ENCODE measurements around the gene GADD45A.

The GADD45A gene

DNA sequence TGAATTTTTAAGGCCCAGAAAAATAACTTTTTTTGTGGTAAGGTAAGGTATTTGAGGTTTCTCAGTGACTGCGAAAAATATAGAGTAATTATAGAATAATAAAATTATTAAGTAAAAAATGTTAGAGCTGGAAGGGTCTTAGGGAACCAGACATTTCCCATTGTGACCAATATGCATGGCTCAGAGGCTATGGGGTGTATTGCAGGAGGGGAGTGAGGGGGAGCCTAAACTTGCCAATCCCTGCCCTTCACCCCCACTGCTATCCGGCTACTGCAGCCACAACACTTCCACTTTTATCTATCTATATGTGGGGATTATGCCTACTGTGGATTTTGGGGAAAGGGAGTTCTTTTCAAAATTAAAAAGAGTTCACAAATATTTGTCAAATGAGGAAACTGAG is 7.6 kb upstream of the GADD45A start:
- no peak overlapping the region for H3K4me3 Mint-ChIP-seq
- H3K27ac Mint-ChIP-seq, result no peak overlapping the region
- H3K4me1 Mint-ChIP-seq, result peaks cover 25% of the 10 kb centered on the region
- H3K36me3 Mint-ChIP-seq (ENCODE audit: low read depth), result no peaks in the 10 kb centered on the region
- peaks cover 6% of the 10 kb centered on the region for H3K27me3 Mint-ChIP-seq (ENCODE audit: low read depth, poor library complexity)
- DNase-seq, result no peak
- TF ChIP-seq, protein P1, sequence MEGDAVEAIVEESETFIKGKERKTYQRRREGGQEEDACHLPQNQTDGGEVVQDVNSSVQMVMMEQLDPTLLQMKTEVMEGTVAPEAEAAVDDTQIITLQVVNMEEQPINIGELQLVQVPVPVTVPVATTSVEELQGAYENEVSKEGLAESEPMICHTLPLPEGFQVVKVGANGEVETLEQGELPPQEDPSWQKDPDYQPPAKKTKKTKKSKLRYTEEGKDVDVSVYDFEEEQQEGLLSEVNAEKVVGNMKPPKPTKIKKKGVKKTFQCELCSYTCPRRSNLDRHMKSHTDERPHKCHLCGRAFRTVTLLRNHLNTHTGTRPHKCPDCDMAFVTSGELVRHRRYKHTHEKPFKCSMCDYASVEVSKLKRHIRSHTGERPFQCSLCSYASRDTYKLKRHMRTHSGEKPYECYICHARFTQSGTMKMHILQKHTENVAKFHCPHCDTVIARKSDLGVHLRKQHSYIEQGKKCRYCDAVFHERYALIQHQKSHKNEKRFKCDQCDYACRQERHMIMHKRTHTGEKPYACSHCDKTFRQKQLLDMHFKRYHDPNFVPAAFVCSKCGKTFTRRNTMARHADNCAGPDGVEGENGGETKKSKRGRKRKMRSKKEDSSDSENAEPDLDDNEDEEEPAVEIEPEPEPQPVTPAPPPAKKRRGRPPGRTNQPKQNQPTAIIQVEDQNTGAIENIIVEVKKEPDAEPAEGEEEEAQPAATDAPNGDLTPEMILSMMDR (IDR thresholded peaks at IDR 0.05), result no peak
- H3K9me3 Mint-ChIP-seq, result no peaks in the 10 kb centered on the region

DNA sequence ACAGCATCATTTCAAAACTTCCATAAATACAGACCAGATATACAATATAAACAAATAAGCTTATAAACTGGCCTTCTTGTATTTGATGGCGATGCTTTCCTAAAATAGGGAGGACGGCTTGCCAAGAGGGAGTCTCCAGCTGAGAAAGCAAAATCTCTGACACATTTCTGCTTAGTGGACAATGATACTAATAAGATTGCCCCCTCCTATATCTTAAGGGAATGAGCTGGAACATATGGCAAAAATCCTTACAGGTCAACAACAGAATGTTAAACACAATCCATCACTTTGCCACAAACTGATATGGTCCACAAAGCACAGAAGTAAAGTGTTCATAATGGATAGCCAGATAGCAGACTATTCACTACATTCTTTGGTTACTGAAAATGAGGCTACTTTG is 7.1 kb upstream of the GADD45A start:
- H3K4me3 Mint-ChIP-seq, result no peak overlapping the region
- H3K9me3 Mint-ChIP-seq, result no peaks in the 10 kb centered on the region
- no peaks in the 10 kb centered on the region for H3K36me3 Mint-ChIP-seq (ENCODE audit: low read depth)
- no peak overlapping the region for H3K27ac Mint-ChIP-seq
- H3K27me3 Mint-ChIP-seq (ENCODE audit: low read depth, poor library complexity), result peaks cover 6% of the 10 kb centered on the region
- DNase-seq, result no peak
- TF ChIP-seq, protein P1 (IDR thresholded peaks at IDR 0.05), result no peak
- peaks cover 25% of the 10 kb centered on the region for H3K4me1 Mint-ChIP-seq

DNA sequence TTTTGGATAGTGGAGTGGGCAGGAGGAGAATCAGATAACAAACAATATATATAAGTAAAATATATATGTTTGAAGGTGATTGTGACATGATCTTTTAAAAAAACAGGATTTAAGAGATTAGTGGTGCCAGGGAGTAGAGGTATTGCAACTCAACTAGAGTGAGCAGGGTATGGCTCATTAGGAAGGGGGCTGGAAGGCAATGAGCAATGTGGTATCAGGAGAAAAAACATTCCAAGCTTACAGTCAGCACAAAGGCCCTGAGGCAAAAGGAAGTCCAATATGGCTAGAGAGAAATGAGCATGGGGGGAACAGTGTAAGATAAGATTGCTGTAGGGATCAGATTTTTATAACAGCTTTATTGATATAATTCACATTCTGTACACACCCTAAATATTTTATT is 5.3 kb upstream of the GADD45A start:
- Mint-ChIP-seq H3K27ac (no peak overlapping the region), H3K9me3 (no peaks in the 10 kb centered on the region), H3K4me3 (no peak overlapping the region), H3K36me3 (ENCODE audit: low read depth) (no peaks in the 10 kb centered on the region), H3K27me3 (ENCODE audit: low read depth, poor library complexity) (peaks cover 5% of the 10 kb centered on the region), H3K4me1 (peaks cover 31% of the 10 kb centered on the region)
- no peak for DNase-seq
- TF ChIP-seq, protein P1 (IDR thresholded peaks at IDR 0.05), result no peak

DNA sequence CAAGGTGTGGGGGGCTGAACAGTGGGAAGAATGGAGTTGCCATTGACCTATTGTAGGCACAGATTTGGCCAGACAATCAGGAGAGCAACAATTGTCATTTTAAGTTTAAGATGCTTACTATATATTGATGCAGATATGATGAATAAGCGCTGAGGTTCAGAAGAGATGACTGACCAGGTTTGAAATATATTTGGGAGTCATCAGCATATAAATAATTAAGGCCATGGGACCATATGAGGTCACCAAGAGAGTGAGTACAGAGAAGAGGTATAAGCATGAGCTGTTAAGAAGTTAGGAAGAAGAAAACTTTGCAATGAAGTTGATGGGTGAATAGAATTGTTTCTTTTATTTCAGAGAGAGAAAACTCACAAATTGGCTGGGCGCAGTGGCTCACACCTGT is 4.5 kb upstream of the GADD45A start:
- TF ChIP-seq, protein P1 (IDR thresholded peaks at IDR 0.05), result no peak
- Mint-ChIP-seq H3K36me3 (ENCODE audit: low read depth) (no peaks in the 10 kb centered on the region), H3K9me3 (no peaks in the 10 kb centered on the region), H3K4me3 (no peak overlapping the region), H3K27me3 (ENCODE audit: low read depth, poor library complexity) (peaks cover 4% of the 10 kb centered on the region), H3K4me1 (peaks cover 26% of the 10 kb centered on the region), H3K27ac (no peak overlapping the region)
- no peak for DNase-seq

DNA sequence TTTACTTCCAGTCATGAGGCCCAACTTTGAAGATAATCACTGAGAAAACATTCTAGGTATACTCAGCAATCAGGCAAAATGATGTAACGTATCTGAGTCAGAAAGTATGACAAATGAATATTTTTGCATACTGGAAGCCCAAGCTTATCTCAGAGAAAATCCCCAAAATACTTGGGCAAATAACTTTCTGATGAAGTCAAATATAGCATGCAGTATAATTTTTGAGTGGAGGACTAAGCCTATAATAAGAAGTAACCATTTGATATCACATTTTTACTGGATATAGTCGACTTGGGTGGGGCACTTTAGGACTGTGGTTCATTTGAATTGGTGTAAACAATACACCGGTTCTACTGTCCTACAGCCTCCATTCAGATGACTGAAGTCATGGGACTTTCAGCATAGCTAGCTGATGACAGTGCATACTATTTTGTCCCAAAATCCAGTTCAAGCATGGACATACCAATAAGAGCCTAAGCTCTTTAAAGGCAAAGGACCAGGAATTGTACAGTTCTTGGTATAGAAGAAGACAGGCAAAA is 2.3 kb upstream of the GADD45A start:
- Mint-ChIP-seq H3K9me3 (no peaks in the 10 kb centered on the region), H3K4me1 (peaks cover 30% of the 10 kb centered on the region), H3K27me3 (ENCODE audit: low read depth, poor library complexity) (no peaks in the 10 kb centered on the region), H3K36me3 (ENCODE audit: low read depth) (peaks cover 3% of the 10 kb centered on the region), H3K4me3 (no peak overlapping the region), H3K27ac (no peak overlapping the region)
- TF ChIP-seq, protein P1 (IDR thresholded peaks at IDR 0.05), result no peak
- DNase-seq, result no peak

DNA sequence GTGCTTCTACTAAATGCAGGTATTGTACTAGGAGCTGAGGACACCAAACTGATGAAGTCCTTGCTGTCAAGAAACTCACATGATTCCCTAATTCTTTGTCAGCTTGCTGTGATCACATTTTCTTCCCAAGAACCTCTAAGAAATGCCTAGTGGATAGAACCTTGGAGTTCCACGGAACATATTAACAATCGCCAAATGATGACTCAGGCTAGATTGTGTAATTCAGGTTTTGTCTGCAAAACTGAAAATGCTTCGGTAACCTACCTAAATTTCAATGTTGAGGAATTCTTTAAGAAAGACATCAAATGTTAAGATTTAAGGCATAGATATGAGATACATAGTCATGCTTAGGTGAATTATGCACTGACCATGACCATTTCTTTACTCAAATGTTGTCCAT is 1.7 kb upstream of the GADD45A start:
- TF ChIP-seq, protein P1 (IDR thresholded peaks at IDR 0.05), result no peak
- H3K4me1 Mint-ChIP-seq, result peaks cover 36% of the 10 kb centered on the region
- H3K9me3 Mint-ChIP-seq, result no peaks in the 10 kb centered on the region
- H3K27me3 Mint-ChIP-seq (ENCODE audit: low read depth, poor library complexity), result no peaks in the 10 kb centered on the region
- DNase-seq, result no peak
- H3K36me3 Mint-ChIP-seq (ENCODE audit: low read depth), result peaks cover 8% of the 10 kb centered on the region
- H3K27ac Mint-ChIP-seq, result no peak overlapping the region
- no peak overlapping the region for H3K4me3 Mint-ChIP-seq
